Natural killer cell (primary cell): ENCODE data around the gene FBXL17. TPM values are rescaled to one million over a fixed set of nuclear protein-coding genes. Genes with fewer than 3 reads are reported as not detected.

Source experiments
- ATAC-seq, 3 donors: fragments of 150-1000 bp in 2 of 3; fragments of 200-7000 bp in 1 of 3; cut with Tn5 transposase; 1 replicate in 1 of 3; 2 replicates in 2 of 3; pipeline ENCODE4 v1.10.0; 2021; ENCODE audit warnings: mild to moderate bottlenecking in 2 of 3, moderate library complexity in 2 of 3
- DNase-seq, 2 donors: peaks; one replicate each; pipeline versions ENCODE4 v3.0.0 to v3.0.0-alpha.2; 2013 to 2021; ENCODE audit warnings: mixed read lengths in 1 of 2
- H3K27ac ChIP-seq: one replicate; pipeline ENCODE4 v1.5.1; 2013; ENCODE audit warnings: mild to moderate bottlenecking, low read length
- H3K27me3 ChIP-seq: one replicate; pipeline ENCODE4 v1.6.1; 2013; ENCODE audit warnings: low read length; ENCODE audit not compliant: control insufficient read depth, insufficient read depth
- H3K36me3 ChIP-seq: one replicate; pipeline ENCODE4 v1.6.1; 2013; ENCODE audit warnings: low read length; ENCODE audit not compliant: control insufficient read depth, insufficient read depth
- H3K4me1 ChIP-seq: one replicate; pipeline ENCODE4 v1.6.1; 2013; ENCODE audit warnings: low read length; ENCODE audit not compliant: control insufficient read depth, insufficient read depth
- H3K4me3 ChIP-seq: one replicate; pipeline ENCODE4 v1.5.1; 2013; ENCODE audit warnings: low read length
- H3K9me3 ChIP-seq: one replicate; pipeline ENCODE4 v1.6.1; 2013; ENCODE audit warnings: low read length; ENCODE audit not compliant: control insufficient read depth, insufficient read depth
- H3K27ac Mint-ChIP-seq, 2 donors: one replicate each; pipeline ENCODE4 v1.8.0; 2022; ENCODE audit warnings: mild to moderate bottlenecking in 2 of 2, mixed read lengths in 2 of 2, moderate library complexity in 1 of 2
- H3K27me3 Mint-ChIP-seq, 2 donors: one replicate each; pipeline ENCODE4 v1.8.0; 2022; ENCODE audit warnings: low read depth in 2 of 2, mixed read lengths in 2 of 2
- H3K36me3 Mint-ChIP-seq: one replicate; pipeline ENCODE4 v1.8.0; 2022; ENCODE audit warnings: mixed read lengths
- H3K4me1 Mint-ChIP-seq, 2 donors: one replicate each; pipeline ENCODE4 v1.8.0; 2022; ENCODE audit warnings: mixed read lengths in 2 of 2
- H3K4me3 Mint-ChIP-seq: one replicate; pipeline ENCODE4 v1.8.0; 2022; ENCODE audit warnings: mild to moderate bottlenecking, moderate library complexity, mixed read lengths
- H3K9me3 Mint-ChIP-seq, 2 donors: one replicate each; pipeline ENCODE4 v1.8.0; 2022; ENCODE audit warnings: mixed read lengths in 2 of 2
- WGBS: methylation state at CpG from one replicate; pipeline ENCODE4 v1.1.7; 2013; ENCODE audit warnings: missing lambda C conversion rate; ENCODE audit not compliant: insufficient coverage; 5-methylcytosine and 5-hydroxymethylcytosine counted together
- intact Hi-C: fragments of 100-400 bp; cut with micrococcal nuclease; formaldehyde crosslinking; loops from one replicate; pipeline ENCODE4 v1.14.2; 2022
- total RNA-seq, 4 donors: library from RNA; stranded (reverse); fragments of 120-200 nt in 1 of 4; gene quantifications; one replicate each; pipeline versions ENCODE4 v1.2.3 to v1.2.4, GENCODE V29; 2013 to 2022
- TF ChIP-seq, protein P1 (sequence below): fragments of 200-600 bp; IDR thresholded peaks from one replicate; pipeline ENCODE4 v1.8.0; 2022; ENCODE audit warnings: antibody characterized with exemption

FBXL17 gene
- total RNA-seq, 3 donors from 2014 or later (not counting 1 experiment from before 2014, with no cell fraction given), result 34.2 to 46.8 (median 34.9) TPM

DNA sequence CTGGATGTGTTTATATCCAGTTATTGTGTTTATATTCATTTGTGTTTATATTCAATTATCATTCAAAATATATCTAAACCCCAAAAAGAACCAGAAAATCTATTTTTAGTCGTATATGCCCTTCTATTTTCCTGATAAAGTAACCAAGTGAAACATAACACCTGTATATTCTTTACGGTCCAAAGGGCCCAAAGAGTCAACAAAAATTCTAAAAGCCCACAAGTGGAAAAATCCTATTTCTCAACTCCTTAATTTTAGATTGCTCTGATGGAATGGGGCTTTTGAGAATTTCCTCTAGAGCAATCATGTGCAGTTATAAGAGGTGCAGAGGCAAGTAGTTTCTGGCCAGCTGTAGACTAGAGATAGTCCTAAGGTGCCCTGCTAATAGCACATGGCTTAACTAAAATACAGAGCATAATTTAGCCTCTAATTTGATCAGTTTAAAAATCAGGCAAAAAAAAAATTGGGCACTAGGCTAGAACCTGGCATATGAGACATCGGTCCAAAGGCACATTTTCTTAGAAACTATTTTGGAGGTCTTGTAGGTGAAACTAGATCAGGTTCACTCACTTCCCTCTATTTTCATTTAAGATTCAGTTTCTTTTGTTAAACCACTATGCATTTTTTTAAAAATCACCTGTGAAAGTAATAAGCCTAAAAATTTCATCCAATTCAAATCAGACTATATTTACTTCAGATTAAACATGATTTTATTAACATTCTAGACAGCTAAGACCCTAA, 256.0 kb downstream of the FBXL17 start:
- TF ChIP-seq, protein P1, sequence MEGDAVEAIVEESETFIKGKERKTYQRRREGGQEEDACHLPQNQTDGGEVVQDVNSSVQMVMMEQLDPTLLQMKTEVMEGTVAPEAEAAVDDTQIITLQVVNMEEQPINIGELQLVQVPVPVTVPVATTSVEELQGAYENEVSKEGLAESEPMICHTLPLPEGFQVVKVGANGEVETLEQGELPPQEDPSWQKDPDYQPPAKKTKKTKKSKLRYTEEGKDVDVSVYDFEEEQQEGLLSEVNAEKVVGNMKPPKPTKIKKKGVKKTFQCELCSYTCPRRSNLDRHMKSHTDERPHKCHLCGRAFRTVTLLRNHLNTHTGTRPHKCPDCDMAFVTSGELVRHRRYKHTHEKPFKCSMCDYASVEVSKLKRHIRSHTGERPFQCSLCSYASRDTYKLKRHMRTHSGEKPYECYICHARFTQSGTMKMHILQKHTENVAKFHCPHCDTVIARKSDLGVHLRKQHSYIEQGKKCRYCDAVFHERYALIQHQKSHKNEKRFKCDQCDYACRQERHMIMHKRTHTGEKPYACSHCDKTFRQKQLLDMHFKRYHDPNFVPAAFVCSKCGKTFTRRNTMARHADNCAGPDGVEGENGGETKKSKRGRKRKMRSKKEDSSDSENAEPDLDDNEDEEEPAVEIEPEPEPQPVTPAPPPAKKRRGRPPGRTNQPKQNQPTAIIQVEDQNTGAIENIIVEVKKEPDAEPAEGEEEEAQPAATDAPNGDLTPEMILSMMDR, result no peak
- Mint-ChIP-seq H3K4me1 (no peaks in the 10 kb centered on the region), H3K27me3 (no peaks in the 10 kb centered on the region), H3K9me3 (no peaks in the 10 kb centered on the region), H3K4me3 (no peak overlapping the region), H3K36me3 (no peaks in the 10 kb centered on the region), H3K27ac (no peak overlapping the region)
- no peak for ATAC-seq
- no peaks in the 10 kb centered on the region for H3K36me3 ChIP-seq
- H3K27me3 ChIP-seq, result no peaks in the 10 kb centered on the region
- no peak overlapping the region for H3K4me3 ChIP-seq
- intact Hi-C loops, result no loop called here
- H3K27ac ChIP-seq, result no peak overlapping the region
- DNase-seq, result no peak
- H3K9me3 ChIP-seq, result no peaks in the 10 kb centered on the region
- WGBS, result 100% methylated on average over 2 of the region's 3 CpGs
- no peaks in the 10 kb centered on the region for H3K4me1 ChIP-seq

DNA sequence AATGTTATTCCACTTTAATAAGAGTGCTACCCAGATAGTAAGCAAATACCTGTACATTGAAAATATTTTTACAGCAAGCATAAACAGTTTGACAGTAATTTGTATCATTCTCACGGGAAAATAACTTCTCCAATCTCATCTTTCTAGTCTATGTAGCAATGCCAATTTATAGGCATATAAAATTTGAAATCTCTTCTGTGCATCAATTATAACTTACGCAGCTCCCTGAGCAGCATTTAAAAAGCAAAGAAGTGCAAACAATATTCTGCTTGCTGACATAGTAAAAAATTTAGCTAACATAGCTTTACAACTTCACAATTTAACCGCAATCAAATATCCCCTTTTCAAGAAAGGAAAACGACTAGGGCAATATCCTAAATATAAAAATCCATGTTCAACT, 257.3 kb downstream of the FBXL17 start:
- intact Hi-C loops, result no loop called here
- Mint-ChIP-seq H3K9me3 (no peaks in the 10 kb centered on the region), H3K27ac (no peak overlapping the region), H3K4me3 (no peak overlapping the region), H3K36me3 (no peaks in the 10 kb centered on the region), H3K27me3 (no peaks in the 10 kb centered on the region), H3K4me1 (no peaks in the 10 kb centered on the region)
- no peaks in the 10 kb centered on the region for H3K9me3 ChIP-seq
- H3K4me3 ChIP-seq, result no peak overlapping the region
- WGBS, result 91% methylated on average over 4 of the region's 4 CpGs
- no peaks in the 10 kb centered on the region for H3K4me1 ChIP-seq
- no peak for DNase-seq
- TF ChIP-seq, protein P1, result no peak
- H3K36me3 ChIP-seq, result no peaks in the 10 kb centered on the region
- no peak for ATAC-seq
- H3K27me3 ChIP-seq, result no peaks in the 10 kb centered on the region
- no peak overlapping the region for H3K27ac ChIP-seq

DNA sequence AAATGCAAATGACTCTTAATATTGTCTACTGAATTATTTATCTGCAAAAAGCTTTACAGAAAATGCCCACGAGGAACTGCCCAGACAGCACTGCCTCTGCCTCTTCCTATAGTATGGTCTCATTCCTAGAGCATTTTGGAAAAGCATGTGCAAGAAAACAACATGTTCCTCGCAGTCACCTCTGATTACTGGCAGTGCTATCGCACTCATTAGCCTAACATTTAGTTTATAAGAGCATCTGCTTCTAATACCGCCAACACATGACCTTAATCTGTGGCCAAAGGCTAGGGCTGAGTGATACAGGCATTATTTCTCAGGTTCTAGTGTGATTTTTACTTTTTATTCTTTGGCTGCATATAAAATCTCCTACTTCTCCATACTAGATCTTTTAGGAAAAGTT, 259.2 kb downstream of the FBXL17 start:
- Mint-ChIP-seq H3K27ac (no peak overlapping the region), H3K4me3 (no peak overlapping the region), H3K27me3 (no peaks in the 10 kb centered on the region), H3K4me1 (no peaks in the 10 kb centered on the region), H3K36me3 (no peaks in the 10 kb centered on the region), H3K9me3 (no peaks in the 10 kb centered on the region)
- 93% methylated on average over 4 of the region's 4 CpGs for WGBS
- Histone ChIP-seq H3K4me3 (no peak overlapping the region), H3K4me1 (no peaks in the 10 kb centered on the region), H3K27ac (no peak overlapping the region), H3K36me3 (no peaks in the 10 kb centered on the region), H3K27me3 (no peaks in the 10 kb centered on the region), H3K9me3 (no peaks in the 10 kb centered on the region)
- TF ChIP-seq, protein P1, result no peak
- DNase-seq, result no peak
- intact Hi-C loops, result no loop called here
- ATAC-seq, result no peak
